ENCODE results near the gene CCDC149.

- no peak for TF ChIP-seq CTCF (conservative IDR thresholded peaks at IDR 0.05)
- no peak for TF ChIP-seq ZFX (IDR thresholded peaks at IDR 0.05)
These were observed 121.8 kb downstream of the CCDC149 start for GRCh38 chr4:24791043-24791442.
